Fibroblast of skin of scalp (primary cell): ENCODE results near the gene FAM20C.
A peak's percentile ranks its signal among the peaks of the same experiment; 100 is the strongest.

Experiments used
- DNase-seq: peaks from one replicate; pipeline ENCODE4 v3.0.0-alpha.2; 2013

FAM20C gene

GRCh38 chr7:209906-210305 lies 17.5 kb downstream of the FAM20C start:
- DNase-seq, result no peak

GRCh38 chr7:210401-210925 lies 18.1 kb downstream of the FAM20C start:
- no peak for DNase-seq

DNA sequence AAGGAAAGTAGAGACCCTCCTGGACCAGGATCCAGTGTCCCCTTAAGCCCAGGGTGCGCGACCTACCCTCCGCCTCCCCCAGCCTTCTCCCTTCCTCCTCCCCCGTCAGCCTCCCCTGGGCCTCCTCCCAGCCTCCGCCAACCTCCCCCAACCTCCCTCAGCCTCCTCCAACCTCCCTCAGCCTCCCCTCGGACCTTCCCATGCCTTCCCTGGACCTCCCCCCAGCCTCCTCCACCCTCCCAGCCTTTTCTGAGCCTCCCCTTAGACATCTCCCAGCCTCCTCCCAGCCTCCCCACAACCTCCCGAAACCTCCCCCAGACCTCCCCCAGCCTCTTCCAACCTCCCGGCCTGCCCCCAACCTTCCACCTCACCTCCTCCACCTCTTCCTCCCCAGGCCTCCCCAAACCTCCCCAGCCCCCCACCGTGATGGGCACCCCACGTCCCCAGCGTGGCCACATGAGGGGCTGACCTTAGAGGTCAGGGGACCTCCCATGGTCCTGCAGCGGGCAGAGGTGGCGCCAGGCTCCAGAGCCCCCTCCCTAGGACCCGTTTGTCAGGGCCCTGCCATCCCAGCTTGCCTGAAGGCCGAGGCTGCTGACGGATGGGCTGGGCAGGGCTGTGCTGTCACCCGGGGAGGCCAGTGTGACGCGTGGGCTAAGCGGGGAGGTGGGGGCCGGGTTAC lies 18.8 kb downstream of the FAM20C start:
- DNase-seq, result no peak

DNA sequence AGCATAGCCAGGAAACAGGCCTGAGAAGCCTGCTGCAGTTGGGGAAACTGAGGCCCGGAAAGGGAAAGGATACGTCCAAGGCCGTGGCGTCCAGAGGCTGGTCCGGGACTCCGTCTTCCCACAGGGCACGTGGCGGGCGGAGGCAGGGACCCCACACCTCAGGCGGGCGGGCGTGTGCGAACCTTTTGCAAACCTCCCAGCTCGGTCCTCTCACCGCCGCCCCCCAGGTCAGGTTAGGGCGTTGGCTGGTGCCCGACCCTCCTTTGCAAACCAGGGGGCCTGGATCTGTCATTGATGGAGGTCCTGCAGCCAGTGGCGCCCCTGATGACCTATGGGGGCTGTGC lies 19.3 kb downstream of the FAM20C start:
- no peak for DNase-seq

- DNase-seq, result no peak
Observed at GRCh38 chr7:212754-213153, 20.4 kb downstream of the FAM20C start.

- no peak for DNase-seq
Observed at GRCh38 chr7:213324-213993, 21.1 kb downstream of the FAM20C start.

DNA sequence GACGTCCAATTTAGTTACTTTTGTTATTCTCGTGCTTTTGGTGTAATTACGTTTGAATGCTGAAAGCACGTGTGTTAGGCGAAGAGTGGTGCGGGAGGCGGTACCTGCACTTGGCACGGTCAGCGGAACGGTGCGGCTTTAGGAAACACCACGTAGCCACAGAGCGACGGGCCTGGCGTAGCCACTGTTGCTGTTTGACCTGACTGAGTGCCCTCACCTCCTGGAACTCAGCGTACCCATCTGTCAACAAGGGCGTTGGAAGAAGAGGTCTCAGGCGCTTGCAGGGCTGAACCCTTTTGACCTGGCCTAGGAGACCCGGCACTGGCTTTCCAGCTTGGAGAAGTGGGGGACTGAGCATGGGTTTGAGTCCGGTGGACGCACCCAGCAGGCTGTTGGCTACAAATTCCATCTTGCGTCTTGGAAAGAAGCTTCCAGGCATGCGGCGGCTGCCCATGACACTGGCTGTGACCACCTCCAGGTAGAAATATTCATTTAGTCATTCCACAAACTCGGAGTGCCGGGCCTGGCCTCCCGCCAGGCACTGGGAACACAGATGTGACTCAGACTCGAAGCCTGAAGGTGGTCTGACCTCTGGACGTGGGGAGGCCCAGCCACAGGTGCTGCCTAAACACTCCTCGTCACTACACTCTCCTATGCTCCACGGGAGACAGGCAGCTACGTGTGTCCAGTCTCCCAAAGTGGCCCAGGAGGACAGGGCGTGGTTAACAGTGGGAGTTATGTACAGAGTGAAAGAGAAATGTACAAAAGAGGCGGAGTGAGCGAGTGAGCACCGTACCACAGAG lies 22.2 kb downstream of the FAM20C start:
- DNase-seq, result peak; percentile 36

DNA sequence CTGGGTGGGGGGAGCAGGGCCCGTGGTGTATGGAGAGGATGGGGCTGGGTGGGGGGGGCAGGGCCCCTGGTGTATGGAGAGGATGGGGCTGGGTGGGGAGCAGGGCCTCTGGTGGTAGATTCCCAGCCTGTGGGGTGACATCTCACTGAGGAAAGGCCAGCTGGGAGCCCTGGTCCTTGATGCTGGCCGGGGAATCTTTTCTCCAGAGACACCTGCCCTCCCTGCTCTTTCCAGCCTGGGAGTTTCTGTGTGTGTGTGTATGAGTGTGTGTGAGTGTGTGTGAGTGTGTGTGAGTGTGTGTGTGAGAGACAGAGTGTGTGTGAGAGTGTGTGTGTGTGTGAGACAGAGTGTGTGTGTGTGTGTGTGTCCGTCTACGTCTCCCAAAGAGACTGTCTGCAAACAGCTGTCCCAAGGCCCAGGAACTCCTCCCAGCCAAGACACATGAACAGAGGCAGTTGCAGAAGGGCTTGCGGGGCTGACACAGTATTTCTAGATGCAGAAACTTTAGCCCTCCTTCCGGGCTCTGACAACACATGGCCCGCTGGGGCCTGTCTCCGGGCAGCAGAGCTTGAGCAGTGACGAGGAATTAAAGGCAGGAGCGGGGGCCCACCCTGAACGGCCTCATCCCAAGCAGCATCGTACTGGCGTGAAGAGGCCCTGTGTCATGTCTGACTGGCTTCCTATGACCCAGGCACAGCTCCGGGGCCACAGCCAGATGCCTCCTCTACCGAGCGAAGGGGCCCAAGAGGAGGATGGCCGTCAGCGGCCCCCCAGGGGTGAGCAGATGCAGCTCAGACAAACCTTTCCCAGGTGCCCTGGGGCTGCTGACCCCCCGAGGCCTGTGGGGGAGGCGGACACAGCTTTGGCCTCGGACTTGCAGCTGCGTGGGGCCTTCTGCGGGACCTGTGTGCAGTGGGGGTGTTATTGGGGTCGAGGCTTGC lies 24.3 kb downstream of the FAM20C start:
- DNase-seq, result no peak

- DNase-seq, result no peak
Observed at GRCh38 chr7:217781-218180, 25.4 kb downstream of the FAM20C start.

DNA sequence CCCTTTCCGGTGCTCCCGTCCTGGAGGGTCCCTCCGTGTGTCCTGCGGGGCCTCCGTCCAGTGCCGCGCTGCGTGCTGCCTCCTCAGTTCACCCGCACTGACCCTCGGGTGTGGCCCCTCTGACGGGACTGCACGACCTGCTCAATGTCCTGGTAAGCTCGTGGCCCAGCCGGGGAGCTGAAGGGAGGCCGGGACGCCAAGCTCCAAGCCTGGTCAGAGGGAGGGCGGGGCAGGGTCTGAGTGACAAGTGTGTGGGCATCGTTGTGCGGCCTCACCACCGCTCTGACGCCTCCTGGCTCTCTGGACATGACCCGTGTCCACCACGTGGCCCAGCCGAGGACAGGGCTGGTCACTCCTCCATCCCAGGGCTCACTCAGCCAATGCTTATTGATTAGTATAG lies 25.9 kb downstream of the FAM20C start:
- no peak for DNase-seq

GRCh38 chr7:218896-219580 lies 26.7 kb downstream of the FAM20C start:
- no peak for DNase-seq

DNA sequence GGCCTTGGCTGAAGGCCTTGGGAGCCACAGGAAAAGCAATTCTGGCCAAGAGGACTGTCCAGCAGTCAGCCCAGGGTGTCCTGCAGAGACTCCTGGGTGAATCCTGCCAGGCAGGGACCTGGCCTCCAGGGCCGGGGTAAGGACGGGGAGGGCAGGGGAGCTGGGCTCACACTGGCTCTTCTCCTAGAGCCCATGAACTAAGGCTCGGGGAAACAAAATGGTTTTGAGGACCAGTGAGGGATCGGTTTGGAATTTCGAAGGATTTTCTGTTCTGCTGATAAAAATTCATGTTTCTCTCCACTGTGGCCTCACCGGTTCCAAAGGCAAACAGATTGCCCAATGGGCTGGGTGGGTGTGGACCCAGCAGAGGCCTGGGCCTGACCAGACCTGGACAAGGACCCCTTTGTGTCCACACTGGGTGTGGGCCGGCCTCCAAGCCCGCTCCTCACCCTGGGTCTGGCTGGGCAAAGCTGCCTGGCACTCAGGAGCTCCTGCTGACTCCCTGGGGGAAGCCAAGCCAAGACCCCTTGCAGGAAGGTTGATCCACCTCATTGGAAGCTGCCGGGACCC lies 27.3 kb downstream of the FAM20C start:
- no peak for DNase-seq

GRCh38 chr7:220151-220841 lies 27.9 kb downstream of the FAM20C start:
- DNase-seq, result peak; percentile 52

DNA sequence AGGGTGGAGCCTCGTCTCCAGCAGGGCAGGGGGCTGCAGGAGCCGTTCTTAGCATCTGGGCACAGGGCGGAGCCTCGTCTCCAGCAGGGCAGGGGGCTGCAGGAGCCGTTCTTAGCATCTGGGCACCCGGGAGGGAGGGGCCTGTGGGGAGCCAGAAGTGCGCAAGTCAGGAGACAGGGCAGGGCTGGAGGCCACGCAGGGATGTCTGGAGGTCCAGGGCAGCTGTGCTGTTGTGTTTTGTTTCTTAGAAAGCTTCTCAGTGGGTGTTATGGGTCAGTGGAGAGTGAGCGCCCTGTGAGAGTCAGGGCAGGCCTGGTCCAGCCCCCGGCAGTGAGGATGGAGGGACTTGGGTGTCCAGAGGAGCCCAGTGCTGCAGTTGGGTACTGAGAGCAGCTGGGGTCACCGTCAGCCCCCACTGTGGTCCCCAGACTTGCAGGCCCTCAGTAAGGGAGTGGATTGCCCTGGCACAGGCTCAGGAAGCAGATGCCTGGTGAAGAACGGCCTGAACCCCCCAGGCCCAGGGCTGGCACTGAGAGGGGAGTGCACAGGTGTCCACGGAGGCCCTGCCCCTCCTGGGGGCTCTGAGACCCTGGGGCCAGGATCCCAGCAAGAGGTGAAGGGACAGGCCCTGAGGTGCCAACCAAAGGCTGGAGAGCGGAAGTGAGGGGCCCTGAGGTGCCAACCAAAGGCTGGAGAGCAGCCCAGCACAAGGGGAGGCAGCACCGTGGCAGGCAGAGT lies 29.8 kb downstream of the FAM20C start:
- DNase-seq, result no peak

GRCh38 chr7:222716-223041 lies 30.3 kb downstream of the FAM20C start:
- DNase-seq, result no peak

DNA sequence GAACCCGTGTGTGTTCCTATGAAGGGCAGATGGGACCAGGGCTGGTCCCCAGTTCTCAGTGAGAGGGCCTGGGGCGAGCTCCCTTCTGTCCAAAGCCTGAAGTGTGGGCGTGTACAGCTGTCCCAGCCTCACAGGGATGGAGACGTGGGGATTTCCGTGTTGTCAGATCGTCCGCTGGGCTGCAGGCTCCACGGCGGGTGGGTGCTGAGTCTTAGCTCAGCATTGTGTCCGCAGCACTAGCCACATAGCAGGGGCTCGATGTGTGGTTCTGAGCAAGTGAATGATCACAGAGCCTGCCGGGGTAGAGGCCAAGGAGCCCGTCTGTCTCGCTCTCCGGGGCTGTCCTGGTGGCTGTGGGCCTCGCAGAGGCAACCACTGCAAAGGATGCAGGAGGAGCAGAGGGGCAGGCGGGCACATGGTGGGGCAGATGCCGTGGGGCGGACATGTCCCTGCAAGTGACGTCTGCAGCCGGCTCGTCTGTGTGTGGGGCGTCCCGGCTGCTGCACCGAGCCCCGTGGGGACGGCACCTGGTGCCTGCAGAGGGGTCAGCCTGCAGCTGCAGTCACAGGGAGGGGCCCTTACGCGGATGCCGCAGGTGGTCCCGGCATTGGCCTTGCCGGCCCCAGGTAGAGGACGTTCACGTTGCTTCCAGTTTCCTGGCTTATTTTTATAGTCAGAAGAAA lies 30.9 kb downstream of the FAM20C start:
- no peak for DNase-seq

DNA sequence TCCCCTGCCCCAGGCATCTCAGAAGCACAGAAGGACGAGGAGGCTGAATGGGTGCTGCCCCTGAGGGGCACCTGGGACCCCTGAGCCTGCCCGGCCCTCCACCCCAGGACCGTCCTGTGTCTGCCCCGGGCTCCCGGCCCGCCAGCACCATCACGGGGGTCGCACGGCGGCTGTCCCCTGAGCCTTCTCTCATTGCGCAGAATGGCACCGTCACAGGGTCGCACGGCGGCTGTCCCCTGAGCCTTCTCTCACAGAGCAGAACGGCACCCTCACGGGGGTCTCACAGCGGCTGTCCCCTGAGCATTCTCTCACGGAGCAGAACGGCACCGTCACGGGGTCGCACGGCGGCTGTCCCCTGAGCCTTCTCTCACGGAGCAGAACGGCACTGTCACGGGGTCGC lies 31.5 kb downstream of the FAM20C start:
- DNase-seq, result no peak

GRCh38 chr7:226281-226895 lies 34.0 kb downstream of the FAM20C start:
- DNase-seq, result peak; percentile 60

DNA sequence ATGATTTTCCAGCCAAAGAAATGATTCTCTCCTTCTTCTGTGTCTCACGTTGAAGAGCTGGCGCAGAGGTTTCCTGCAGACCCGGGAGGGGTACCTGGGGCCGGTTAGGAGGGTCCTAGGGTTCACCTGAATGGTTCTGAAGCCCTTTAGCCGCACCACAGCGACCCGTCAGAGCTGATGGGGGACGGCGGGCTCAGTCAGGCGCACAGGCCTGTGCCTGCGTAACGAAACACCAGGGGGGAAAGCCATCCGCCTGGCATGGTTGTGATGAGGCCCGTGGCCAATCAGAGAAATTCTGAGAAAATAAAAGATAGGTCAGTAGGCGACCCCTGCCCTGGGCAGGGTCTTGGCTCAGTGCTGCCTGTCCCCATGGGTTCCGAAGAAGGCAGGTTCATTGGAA lies 35.6 kb downstream of the FAM20C start:
- DNase-seq, result no peak
